Measurements from ENCODE around the gene THBS2.
"Not testable (repeated sequence)": the region's sequence is repeated elsewhere in the genome, so short reads cannot be mapped to it uniquely, and the experiment has no call there.

The THBS2 gene

DNA sequence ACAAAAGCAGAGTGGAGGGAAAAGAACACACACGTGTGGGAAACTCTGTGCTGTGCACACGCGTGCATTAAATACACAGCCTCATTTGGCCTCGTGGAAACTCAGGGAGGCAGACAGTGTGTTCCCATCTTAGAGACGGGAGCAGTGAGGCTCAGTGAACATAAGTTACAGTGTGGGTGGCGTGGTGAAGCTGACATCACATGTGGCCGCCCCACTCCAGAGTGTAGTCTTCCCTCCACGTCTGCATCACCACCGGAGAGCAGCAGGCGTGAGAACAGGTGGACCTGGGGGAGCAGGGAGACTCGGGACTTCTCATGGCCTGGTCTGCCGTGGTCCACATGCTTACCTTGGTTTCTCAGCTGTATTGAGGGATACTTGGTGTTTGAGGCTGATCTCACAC lies 51.7 kb downstream of the THBS2 start:
- TF ChIP-seq ZFX (IDR thresholded peaks at IDR 0.05; ENCODE audit: borderline replicate concordance), result no peak
- TF ChIP-seq, protein P1, sequence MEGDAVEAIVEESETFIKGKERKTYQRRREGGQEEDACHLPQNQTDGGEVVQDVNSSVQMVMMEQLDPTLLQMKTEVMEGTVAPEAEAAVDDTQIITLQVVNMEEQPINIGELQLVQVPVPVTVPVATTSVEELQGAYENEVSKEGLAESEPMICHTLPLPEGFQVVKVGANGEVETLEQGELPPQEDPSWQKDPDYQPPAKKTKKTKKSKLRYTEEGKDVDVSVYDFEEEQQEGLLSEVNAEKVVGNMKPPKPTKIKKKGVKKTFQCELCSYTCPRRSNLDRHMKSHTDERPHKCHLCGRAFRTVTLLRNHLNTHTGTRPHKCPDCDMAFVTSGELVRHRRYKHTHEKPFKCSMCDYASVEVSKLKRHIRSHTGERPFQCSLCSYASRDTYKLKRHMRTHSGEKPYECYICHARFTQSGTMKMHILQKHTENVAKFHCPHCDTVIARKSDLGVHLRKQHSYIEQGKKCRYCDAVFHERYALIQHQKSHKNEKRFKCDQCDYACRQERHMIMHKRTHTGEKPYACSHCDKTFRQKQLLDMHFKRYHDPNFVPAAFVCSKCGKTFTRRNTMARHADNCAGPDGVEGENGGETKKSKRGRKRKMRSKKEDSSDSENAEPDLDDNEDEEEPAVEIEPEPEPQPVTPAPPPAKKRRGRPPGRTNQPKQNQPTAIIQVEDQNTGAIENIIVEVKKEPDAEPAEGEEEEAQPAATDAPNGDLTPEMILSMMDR (IDR thresholded peaks at IDR 0.05), result no peak
- H3K27ac ChIP-seq, result no peak overlapping the region

DNA sequence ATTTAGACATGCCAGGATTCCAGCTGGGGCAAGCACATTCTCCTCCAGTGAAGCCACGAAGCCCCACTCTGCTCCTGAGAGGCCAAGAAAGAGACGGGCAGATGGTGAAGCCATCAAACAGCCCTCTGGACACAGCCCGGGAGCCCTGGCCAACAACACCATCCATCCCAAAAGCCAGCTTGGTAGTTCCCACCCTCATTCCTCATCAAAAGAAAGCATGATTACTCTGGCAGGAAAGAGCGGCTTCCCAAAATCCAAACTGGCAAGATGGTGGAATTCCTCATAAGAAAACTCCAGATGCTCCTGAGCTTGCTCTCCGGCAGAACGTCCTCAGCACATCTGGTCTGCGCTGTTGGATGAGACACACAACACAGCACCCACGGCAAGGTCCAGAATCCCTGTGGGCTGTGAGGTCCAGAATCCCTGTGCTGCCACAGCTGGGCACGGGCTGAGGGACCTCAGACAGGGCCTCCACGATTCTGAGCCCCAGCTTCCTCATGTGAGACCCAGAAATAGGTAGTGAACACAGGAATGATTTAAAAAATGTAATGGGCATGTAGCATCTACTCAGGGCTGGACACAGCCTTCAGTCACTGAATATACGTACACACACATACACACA lies 52.6 kb downstream of the THBS2 start:
- H3K27ac ChIP-seq, result no peak overlapping the region
- TF ChIP-seq, protein P1 (IDR thresholded peaks at IDR 0.05), result no peak
- TF ChIP-seq ZFX (IDR thresholded peaks at IDR 0.05; ENCODE audit: borderline replicate concordance), result no peak

DNA sequence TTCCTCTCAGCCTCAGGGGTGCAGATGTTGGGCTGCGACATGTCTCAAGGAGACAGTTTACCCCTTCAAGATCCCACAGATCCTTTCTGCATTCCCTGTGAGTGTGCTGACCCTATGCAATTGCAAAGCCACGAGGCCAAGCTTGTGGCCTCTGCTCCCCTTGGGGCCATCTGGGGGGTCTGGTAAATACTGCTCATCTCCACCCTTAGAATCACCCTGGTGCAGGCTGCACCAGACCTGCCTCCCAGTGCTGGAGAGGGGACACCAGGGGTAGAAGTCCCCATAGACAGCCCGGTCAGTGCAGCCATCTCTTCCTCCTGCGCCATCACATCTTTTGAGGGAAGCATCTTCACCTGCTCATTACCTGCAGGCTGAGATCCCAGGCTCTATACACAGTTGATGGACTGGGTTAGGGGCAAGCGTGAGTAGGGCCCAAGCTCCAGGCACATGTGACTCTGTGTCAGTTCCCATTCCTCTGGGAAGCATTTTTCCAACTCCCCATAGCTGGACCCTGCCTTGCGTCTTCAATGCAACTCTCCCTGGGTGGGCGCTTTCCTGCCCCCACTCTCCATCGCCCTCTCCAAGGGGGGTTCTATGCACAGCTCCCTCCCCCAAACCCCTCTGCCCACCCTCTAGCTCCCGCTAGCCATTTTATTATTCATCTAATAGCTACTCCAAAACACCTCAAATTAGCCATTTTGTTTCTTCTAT lies 53.9 kb downstream of the THBS2 start:
- H3K27ac ChIP-seq, result no peak overlapping the region
- no peak for TF ChIP-seq ZFX (IDR thresholded peaks at IDR 0.05; ENCODE audit: borderline replicate concordance)
- TF ChIP-seq, protein P1 (IDR thresholded peaks at IDR 0.05), result no peak

DNA sequence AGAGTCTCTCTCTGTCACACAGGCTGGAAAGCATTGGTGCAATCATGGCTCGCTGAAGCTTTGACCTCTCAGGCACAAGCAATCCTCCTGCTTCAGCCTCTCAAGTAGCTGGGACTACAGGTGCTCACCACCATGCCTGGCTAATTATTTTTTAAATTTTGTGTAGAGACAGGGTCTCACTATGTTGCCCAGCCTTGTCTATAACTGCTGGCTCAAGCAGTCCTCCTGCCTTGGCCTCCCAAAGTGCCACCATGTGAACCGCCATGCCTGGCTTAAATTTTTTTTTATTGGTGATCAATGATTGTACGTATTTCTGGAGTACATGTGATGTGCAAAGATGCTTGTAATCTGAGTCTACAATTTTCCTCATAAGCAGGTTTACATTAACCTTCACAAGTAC lies 54.8 kb downstream of the THBS2 start:
- no peak for TF ChIP-seq ZFX (IDR thresholded peaks at IDR 0.05; ENCODE audit: borderline replicate concordance)
- TF ChIP-seq, protein P1 (IDR thresholded peaks at IDR 0.05), result no peak
- no peak overlapping the region for H3K27ac ChIP-seq

DNA sequence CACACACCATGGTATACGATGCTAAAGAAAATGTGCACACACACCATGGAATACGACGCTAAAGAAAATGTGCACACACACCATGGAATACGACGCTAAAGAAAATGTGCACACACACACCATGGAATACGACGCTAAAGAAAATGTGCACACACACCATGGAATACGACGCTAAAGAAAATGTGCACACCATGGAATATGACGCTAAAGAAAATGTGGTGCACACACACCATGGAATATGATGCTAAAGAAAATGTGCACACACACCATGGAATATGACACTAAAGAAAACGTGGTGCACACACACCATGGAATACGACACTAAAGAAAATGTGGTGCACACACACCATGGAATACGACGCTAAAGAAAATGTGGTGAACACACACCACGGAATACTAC lies 55.7 kb downstream of the THBS2 start:
- H3K27ac ChIP-seq, result not testable (repeated sequence)

DNA sequence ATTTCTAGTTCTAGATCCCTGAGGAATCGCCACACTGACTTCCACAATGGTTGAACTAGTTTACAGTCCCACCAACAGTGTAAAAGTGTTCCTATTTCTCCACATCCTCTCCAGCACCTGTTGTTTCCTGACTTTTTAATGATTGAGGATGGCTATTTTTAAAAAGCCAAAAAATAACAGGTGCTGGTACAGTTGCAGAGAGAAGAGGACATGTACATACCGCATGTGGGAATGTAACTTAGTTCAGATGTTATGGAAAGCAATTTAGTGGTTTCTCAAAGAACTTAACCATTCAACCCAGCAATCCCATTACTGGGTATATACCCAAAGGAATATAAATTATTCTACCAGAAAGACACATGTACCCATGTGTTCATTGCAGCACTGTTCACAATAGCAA lies 57.4 kb downstream of the THBS2 start:
- H3K27ac ChIP-seq, result not testable (repeated sequence)

DNA sequence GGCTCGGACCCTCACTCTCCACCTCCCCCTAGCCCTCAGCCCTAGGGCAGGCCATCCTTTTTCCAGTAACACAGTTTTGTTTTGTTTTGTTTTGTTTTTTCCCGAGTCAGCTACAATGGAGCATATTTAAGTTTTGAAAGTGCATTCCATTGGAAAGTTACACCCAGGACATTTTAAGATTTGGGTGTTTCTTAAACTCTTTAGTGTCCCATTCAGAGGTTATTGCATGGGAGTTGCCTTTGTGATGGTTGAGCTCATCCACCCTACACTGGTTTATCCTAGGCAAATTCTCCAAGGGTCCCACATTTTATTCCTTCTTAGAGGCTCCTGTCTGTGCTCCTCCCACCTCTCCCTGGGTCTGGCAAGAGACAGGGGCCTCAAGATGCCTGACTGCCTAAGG lies 58.9 kb downstream of the THBS2 start:
- TF ChIP-seq ZFX (IDR thresholded peaks at IDR 0.05; ENCODE audit: borderline replicate concordance), result no peak
- TF ChIP-seq, protein P1 (IDR thresholded peaks at IDR 0.05), result no peak
- no peak overlapping the region for H3K27ac ChIP-seq

DNA sequence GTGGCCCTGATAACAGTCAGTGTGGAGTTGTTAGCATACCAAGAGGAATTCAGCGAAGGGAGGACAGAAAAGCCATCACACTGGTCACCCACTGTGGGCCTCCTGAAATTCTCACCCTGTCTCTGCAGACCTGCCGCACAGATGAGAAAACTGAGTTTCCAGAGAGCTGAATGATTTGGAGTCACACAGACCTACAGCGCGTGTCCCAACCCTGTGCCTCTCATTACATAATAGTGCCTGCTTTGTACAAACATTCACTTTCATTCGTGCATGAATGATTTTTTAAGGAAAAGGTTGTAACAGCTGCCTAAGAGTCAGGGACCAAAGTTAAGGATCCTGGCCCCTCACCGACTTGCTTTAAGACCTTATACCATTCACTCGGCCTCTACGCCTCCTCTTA lies 62.7 kb downstream of the THBS2 start:
- TF ChIP-seq ZFX (IDR thresholded peaks at IDR 0.05; ENCODE audit: borderline replicate concordance), result no peak
- no peak overlapping the region for H3K27ac ChIP-seq

DNA sequence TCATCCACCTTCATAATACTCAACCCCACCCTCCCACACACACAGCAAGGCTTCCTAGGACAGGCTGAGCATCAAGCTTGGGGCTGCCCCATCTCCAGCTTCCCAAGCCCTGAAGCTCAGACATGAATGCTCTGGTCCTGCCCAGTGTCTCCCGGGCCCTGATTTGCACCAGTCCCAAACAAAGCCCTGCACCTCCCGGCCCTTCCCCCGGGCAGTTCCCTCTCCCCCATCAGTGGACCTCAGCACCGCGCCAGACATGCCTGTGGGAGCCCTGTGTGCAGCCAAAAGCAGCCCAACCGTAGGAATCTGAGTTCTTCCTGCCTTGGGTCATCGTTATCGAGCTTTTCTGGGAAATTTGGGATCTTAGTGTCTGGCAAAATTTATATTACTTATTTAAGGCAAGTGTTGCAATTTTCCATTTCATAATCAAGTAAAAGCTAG lies 63.5 kb downstream of the THBS2 start:
- H3K27ac ChIP-seq, result no peak overlapping the region
- TF ChIP-seq ZFX (IDR thresholded peaks at IDR 0.05; ENCODE audit: borderline replicate concordance), result no peak
- TF ChIP-seq, protein P1 (IDR thresholded peaks at IDR 0.05), result no peak
